ENCODE data around the gene EID1. TPM values are rescaled to one million over a fixed set of nuclear protein-coding genes. Genes with fewer than 3 reads are reported as not detected.
"Not testable (repeated sequence)": the region's sequence is repeated elsewhere in the genome, so short reads cannot be mapped to it uniquely, and the experiment has no call there.

Gene EID1
- total RNA-seq, 1 donor from 2014 or later = 119 TPM

DNA sequence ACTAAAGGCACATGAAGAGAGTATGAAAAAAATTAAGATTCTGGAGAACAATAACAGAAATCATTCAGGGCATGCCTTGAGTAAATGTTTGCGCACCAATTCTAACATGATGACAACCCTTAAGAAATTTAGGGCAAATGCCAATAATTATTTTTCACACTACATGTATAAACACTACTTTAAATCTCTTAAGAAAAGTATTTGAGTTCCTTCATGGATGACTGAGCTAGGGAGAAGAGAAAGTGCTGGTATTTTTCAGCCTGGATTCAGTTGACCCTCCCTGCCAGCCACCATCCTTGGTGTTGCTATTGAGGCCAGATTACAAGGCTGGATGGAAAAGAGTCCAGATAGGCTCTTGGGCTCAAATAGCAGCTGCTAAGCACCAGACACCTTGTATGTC, 8.0 kb upstream of the EID1 start:
- no peak for DNase-seq (ENCODE audit: low spot score)

DNA sequence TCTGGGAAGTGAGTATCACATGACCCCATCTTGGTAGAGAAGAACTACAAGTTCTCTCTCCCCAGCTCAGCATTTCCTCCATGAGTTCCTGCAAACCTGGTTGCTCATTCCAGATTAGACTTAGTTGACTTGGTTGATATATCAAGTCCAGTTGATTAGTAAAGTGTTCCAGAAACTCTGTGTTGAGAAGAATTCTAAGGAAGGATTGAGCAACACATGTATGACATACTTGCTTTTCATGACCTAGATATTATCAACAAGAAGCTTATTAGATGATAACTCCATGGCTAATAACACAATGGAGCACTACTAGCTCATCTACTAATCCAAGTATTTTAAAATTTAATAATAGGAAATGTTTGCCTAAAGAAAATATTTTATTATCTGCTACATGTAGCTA, 6.4 kb upstream of the EID1 start:
- no peak for DNase-seq (ENCODE audit: low spot score)

- DNase-seq (ENCODE audit: low spot score) = no peak
Observed at GRCh38 chr15:48872632-48873031, 5.3 kb upstream of the EID1 start.

DNA sequence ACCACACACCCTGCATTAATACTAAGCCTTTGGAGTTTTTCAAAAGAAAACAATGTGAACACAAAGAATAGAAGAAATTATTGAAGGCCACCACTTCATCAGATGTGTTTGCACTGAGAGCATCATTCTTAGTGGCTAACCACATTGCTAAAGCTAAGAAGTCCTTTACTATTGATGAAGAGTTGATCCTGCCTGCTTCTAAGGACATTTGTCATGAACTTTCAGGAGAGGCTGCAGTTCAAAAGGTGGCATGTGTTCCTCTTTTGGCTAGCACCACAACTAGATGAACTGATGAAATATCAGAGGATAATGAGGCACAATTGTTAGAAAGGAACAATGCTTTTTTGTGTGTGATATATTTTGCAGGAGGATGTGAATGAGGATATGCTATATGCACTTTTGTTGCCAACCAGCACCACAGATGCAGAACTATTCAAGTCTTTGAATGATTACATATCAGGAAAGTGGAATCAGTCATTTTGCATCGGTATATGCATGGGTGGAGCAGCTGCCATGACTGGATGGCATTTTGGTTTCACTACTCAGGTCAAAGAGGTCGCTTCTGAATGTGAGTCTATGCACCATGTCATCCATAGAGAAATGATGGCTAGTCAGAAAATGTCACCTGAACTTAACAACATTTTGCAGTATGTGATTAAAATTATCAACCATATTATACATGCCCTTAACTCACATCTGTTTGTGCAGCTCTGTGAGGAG, 2.5 kb upstream of the EID1 start:
- no peak for DNase-seq (ENCODE audit: low spot score)

DNA sequence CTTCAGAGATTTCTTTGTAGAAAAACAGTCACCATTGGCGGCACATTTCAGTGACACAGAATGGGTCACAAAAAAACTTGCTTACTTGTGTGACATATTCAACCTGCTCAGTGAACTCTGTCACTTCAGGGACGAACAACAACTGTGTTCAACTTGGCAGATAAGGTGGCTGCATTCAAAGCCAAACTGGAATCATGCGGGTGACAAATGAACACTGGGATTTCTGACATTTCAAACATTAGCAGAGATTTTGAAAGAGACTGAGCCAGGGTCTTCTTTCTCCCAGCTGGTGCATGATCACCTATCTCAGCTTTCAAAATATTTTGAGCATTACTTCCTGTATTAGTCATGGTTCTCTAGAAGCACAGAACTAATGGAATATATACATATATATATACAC, 1.9 kb upstream of the EID1 start:
- no peak for DNase-seq (ENCODE audit: low spot score)

DNA sequence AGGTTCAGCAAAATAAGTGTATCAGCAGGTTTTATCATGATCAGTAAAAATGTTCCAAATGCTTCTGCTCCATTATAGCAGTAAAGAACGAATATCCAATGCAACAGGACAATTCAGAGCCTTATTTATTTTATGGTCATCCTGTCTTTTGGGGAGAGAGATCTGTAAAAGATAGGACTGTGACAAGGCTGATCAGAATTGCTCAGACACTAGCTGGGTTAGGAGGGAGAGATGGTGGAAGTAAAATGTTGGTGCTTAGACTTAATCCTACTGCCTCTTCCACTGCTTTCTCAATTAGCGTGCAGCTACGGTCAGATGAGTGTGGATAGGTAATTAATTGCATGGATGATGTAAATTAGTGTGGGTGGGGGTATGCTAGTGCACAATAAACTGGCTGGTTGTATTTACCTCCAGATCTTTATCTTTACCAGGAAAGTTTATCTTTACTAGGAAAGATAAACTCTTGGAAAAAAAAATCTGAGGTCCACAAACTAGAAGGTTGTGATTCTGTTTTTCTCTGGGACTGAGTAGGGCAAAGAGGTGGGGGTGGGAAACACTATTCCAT, 2.2 kb downstream of the EID1 start:
- DNase-seq (ENCODE audit: low spot score) = no peak

DNA sequence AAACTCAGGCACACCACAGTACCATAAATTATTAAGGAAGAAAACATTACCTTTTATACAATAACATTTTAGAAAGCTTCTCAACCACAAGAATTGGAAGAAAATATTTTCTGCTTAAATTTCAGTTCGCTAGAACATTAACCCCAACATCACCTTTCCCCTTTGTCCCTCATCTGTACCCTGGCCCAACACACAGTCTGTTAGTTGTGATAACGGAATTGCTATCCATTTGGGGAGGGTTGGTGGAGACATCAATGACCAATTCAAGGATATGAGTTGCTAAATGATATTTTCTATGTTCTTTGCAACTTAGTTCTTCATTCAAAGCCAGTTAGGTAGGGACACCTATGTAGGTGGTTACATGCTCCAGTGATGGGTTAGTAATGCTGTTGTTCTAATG, 5.8 kb downstream of the EID1 start:
- DNase-seq (ENCODE audit: low spot score) = no peak

GRCh38 chr15:48887144-48887543, 9.2 kb downstream of the EID1 start:
- DNase-seq (ENCODE audit: low spot score) = no peak

DNA sequence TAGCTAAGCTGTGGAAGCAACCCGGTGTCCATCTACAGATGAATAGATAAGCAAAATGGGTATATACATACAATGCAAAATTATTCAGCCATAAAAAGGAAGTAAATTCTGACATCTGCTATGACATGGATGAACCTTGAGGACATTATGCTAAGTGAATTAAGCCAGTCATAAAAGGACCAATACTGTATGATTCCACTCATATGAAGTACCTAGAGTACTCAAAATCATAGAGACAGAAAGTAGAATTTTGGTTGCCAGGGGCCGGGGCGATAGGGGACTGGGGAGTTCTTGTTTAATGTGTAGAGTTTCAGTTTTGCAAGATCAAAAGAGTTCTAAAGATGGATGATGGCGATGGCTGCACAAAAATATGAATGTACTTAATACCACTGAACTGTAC, 10.3 kb downstream of the EID1 start:
- DNase-seq (ENCODE audit: low spot score) = no peak

DNA sequence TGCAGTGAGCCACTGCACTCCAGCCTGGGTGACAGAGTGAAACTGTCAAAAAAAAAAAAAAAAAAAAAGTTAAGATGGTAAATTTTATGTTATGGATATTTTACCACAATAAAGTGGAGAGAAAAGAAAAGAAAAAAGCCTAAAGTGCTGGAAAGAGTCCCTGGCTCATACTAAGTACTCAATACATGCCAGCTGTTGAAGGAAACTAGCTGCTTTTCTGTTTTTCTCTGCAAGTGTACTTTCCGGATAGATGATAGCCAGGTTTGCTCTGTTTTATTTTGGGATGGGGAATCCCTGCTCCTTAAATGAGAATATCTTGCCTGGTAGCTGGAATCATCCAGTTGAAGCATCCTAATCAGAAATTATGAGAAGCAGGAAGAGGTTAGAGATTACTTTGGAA, 10.9 kb downstream of the EID1 start:
- no peak for DNase-seq (ENCODE audit: low spot score)

DNA sequence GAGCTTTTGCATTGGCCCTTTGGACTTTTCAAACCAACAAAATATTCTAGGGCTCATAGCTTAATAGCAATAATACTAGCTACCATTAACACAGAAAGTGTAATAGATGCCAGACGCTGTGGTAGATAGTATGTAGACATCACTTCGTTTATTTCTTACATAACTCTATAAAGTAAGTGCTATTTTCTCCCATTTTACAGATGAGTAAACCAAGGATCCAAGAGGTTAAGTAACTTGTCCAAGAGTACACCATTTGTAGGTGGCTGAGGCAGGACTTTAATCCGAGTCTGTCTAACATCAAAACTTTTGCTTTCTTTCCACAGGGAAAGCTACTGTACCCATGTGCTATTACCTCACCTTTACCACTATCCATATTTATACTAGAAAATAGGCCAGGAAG, 12.0 kb downstream of the EID1 start:
- DNase-seq (ENCODE audit: low spot score) = no peak

- DNase-seq (ENCODE audit: low spot score) = no peak
Observed at GRCh38 chr15:48890375-48890972, 12.5 kb downstream of the EID1 start.

DNA sequence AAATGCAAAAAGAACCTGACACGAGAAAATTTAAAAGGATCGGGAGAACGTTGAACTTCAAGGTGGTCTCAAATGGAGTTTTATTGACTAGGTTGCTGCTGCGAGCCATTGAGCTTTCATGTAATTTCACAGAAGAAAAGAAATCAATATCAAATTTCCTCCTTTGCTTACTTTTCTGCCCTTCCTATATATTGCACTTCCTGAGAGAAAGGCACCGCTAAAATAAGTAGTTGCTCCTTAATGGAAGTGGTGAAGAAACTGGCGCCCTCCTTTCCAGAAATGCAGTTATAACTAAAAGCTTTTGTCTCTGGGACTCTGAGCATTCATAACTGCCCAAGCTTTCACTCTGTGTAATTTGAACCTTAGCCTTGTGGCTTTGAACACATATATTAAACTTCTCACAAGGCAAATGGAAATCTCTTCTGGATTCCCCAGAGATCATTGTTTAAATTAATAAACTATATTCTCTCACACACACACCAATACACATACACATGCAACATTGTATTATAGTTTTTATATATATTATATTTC, 13.4 kb downstream of the EID1 start:
- DNase-seq (ENCODE audit: low spot score) = no peak

DNA sequence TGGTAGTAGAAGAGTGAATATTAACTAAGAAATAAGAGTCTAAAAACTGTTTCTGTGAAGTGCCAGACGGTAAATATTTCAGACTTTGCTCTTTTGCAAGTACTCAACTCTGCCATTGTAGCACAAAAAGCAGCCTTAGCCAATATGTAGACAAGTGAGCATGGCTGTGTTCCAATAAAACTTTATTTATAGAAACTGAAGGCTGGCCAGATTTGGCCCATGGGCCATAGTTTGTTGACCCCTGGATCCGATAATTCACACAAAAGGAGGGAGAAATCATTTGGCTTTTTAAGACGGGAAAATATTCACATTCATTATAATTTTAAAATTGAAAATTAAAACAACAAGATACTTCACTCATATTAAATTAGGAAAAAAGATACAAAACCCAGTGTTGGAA, 15.4 kb downstream of the EID1 start:
- DNase-seq (ENCODE audit: low spot score) = no peak

- no peak for DNase-seq (ENCODE audit: low spot score)
Observed at GRCh38 chr15:48896869-48897814, 19.2 kb downstream of the EID1 start.

- DNase-seq (ENCODE audit: low spot score) = no peak
Observed at GRCh38 chr15:48898032-48898431, 20.1 kb downstream of the EID1 start.

DNA sequence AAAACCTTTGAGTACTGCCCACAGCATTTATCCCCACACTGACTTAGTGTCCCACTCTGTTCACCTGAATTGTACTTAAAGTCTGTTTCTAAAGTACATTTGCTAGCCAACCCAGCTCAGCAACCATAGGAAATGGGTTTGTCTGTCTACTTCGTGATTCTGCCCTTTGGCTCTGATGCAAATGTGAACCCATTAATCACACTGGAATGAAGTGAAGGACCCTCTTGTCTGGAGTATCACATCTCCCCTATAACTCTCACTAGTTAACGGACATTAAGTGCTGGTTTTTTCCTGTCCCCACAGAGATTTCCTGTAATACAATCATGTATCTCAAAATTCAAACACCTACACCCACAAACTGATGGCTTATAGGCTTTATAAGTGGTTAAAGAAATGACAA, 20.5 kb downstream of the EID1 start:
- no peak for DNase-seq (ENCODE audit: low spot score)

- no peak for DNase-seq (ENCODE audit: low spot score)
Observed at GRCh38 chr15:48899793-48900192, 21.9 kb downstream of the EID1 start.

GRCh38 chr15:48904758-48905157, 26.8 kb downstream of the EID1 start:
- no peak for DNase-seq (ENCODE audit: low spot score)

DNA sequence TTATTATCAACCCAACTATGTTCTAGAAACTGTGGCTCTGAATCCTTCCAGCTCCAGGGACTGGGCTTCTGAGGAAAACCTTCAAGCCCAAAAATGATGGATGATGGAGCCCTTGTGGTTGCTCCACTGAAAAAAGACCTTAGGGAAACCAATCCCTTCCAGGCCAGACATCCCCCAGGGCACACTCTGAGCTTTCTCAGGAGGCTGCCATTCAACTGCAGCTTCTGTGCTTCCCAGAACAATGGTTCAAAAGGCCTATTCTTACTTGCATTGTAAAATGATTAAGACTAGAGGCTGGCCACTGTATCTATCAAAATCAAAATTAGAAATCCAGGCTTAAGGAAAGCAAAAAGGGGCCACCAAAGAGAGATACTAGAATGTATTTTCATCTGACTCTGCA, 27.3 kb downstream of the EID1 start:
- no peak for DNase-seq (ENCODE audit: low spot score)

- DNase-seq (ENCODE audit: low spot score) = no peak
Observed at GRCh38 chr15:48905847-48906246, 27.9 kb downstream of the EID1 start.

DNA sequence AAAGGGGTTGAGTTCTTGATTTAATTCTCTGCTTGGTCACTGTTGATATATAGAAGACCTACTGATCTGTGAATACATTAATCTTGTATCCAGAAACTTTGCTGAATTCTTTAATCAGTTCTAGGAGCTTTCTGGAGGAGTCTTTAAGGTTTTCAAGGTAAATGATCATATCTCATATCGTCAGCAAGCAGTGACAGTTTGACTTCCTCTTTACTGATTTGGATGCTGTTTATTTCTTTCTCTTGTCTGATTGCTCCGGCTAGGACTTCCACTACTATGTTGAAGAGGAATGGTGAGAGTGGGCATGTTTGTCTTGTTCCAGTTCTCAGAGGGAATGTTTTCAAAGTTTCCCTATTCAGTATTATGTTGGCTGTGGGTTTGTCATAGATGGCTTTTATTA, 31.4 kb downstream of the EID1 start:
- DNase-seq (ENCODE audit: low spot score) = not testable (repeated sequence)

All from ureter (tissue), 1 donor.